Thymus (tissue), 11 donors: ENCODE measurements around the gene SLC27A6. TPM values are rescaled to one million over a fixed set of nuclear protein-coding genes. Genes with fewer than 3 reads are reported as not detected.

ENCODE experiments used
- DNase-seq, 9 donors: peaks; one replicate each; pipeline ENCODE4 v3.0.0-alpha.2; 2013; ENCODE audit warnings: low spot score in 9 of 9, low read depth in 6 of 9, missing footprints in 1 of 9
- H3K27ac ChIP-seq, 2 donors: one replicate each; pipeline ENCODE4 v1.5.1; 2013; ENCODE audit warnings: control low read depth in 1 of 2, low read depth in 1 of 2, low read length in 1 of 2, mild to moderate bottlenecking in 1 of 2, moderate library complexity in 1 of 2
- H3K27me3 ChIP-seq, 2 donors: one replicate each; pipeline ENCODE4 v1.5.1; 2013; ENCODE audit warnings: low read length in 1 of 2; ENCODE audit not compliant: control insufficient read depth in 2 of 2, insufficient read depth in 1 of 2
- H3K36me3 ChIP-seq, 2 donors: one replicate each; pipeline ENCODE4 v1.5.1; 2013; ENCODE audit warnings: low read length in 1 of 2, mild to moderate bottlenecking in 1 of 2, moderate library complexity in 1 of 2; ENCODE audit not compliant: control insufficient read depth in 2 of 2, insufficient read depth in 2 of 2
- H3K4me1 ChIP-seq, 2 donors: one replicate each; pipeline ENCODE4 v1.5.1; 2013; ENCODE audit warnings: low read length in 2 of 2; ENCODE audit not compliant: control insufficient read depth in 2 of 2, insufficient read depth in 2 of 2
- H3K4me3 ChIP-seq, 2 donors: one replicate each; pipeline ENCODE4 v1.5.1; 2013; ENCODE audit warnings: low read length in 2 of 2, control low read depth in 1 of 2, mild to moderate bottlenecking in 1 of 2
- H3K9me3 ChIP-seq, 2 donors: one replicate each; pipeline ENCODE4 v1.5.1; 2013; ENCODE audit warnings: low read length in 1 of 2, mild to moderate bottlenecking in 1 of 2; ENCODE audit not compliant: control insufficient read depth in 2 of 2, insufficient read depth in 1 of 2
- WGBS: extraction: QIAGEN DNeasy Blood & Tissue Kit; methylation state at CpG from one replicate; pipeline ENCODE4 v1.1.7; 2013; 5-methylcytosine and 5-hydroxymethylcytosine counted together
- polyA plus RNA-seq: library from polyadenylated mRNA; stranded (reverse); fragments of 200-250 nt; gene quantifications from one replicate; pipeline ENCODE4 v1.2.3, GENCODE V29; 2013
- total RNA-seq: library from RNA; stranded (reverse); fragments of 120-200 nt; gene quantifications from one replicate; pipeline ENCODE4 v1.2.4, GENCODE V29; 2013
- donor health status: healthy.

Gene SLC27A6
- total and polyA plus RNA-seq, 2 donors = 4.7 to 16.3 TPM

DNA sequence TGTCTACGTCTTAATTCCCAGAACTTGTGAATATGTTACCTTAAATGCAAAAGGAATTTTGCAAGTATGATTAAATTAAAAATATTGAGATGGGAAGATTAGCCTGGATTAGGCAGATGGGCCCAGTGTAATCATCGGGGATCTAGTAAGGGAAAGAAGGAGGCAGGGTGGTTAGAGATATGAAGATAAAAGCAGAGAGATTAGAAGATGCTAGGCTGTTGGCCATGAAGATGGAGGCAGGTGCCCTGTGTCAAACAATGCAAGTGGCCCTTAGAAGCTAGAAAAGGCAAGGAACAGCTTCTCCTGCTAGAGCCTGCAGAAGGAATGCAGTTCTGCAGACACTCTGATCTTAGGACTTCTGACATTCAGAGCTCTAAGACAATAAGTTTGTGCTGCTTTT is 100.4 kb downstream of the SLC27A6 start:
- Histone ChIP-seq H3K27ac (no peak overlapping the region), H3K4me3 (no peak overlapping the region), H3K27me3 (no peaks in the 10 kb centered on the region), H3K36me3 (no peaks in the 10 kb centered on the region), H3K9me3 (no peaks in the 10 kb centered on the region), H3K4me1 (no peaks in the 10 kb centered on the region)
- no peak for DNase-seq
- WGBS = 96% methylated on average over 2 of the region's 2 CpGs

DNA sequence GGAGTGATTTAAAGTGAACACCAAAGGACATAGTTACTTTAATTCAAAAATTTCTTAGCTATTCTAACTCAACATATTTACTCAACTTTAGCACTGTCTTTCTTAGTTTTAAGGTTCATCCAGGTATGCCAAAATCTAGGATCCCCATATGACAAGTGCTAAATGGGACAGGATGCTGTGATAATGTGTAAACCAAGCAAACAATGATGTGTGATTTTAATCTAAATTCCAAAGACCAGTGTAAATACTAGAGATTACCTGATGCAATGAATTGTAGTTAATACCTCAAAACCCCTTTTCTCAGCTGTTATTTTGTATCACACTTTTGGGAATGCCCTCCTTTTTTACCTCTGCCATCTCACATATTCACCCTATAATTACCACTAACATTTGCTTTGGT is 102.5 kb downstream of the SLC27A6 start:
- Histone ChIP-seq H3K4me3 (no peak overlapping the region), H3K36me3 (no peaks in the 10 kb centered on the region), H3K4me1 (no peaks in the 10 kb centered on the region), H3K9me3 (no peaks in the 10 kb centered on the region), H3K27me3 (no peaks in the 10 kb centered on the region), H3K27ac (no peak overlapping the region)
- DNase-seq = no peak

DNA sequence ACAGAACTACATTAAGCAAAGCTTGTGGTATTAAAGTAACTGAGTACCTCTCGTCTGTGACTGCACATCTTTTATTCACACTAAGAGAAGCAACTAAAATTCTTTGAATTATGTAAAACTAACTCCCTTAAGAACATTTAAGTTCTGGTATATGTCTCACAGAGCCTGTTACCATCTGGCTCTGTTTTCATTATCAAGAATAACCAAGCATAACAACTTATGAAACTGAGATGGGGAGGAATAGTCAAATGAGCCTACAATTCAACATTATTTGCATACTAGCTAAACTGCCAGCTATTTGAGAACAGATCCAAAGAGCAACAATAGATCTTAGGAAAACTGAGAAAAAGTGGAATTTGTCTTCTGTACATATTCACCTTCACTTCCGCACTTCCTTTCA is 104.0 kb downstream of the SLC27A6 start:
- Histone ChIP-seq H3K27ac (no peak overlapping the region), H3K36me3 (no peaks in the 10 kb centered on the region), H3K4me1 (no peaks in the 10 kb centered on the region), H3K4me3 (no peak overlapping the region), H3K27me3 (no peaks in the 10 kb centered on the region), H3K9me3 (no peaks in the 10 kb centered on the region)
- no peak for DNase-seq
- 91% methylated on average over 2 of the region's 2 CpGs for WGBS

DNA sequence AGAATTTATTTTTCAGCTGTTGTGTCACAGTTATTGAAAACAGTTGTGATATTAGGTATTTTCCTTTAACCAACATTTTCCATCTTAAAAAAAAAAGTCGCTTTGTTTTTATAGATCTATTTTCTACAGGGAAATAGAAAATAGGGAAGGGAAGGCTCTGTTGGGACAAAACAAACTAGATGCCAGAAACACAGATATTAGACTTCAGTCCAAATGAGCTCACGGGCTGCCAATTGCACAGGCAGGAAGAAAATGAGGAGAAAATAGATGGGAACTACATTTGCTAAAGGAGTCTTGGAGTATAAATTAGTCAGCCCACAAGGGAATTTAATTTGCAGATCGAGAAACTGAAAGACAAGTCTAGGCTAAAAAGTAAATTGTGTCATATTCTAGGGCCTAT is 107.8 kb downstream of the SLC27A6 start:
- Histone ChIP-seq H3K27ac (no peak overlapping the region), H3K9me3 (no peaks in the 10 kb centered on the region), H3K4me3 (no peak overlapping the region), H3K36me3 (no peaks in the 10 kb centered on the region), H3K4me1 (no peaks in the 10 kb centered on the region), H3K27me3 (no peaks in the 10 kb centered on the region)
- 94% methylated on average over 3 of the region's 3 CpGs for WGBS
- no peak for DNase-seq

DNA sequence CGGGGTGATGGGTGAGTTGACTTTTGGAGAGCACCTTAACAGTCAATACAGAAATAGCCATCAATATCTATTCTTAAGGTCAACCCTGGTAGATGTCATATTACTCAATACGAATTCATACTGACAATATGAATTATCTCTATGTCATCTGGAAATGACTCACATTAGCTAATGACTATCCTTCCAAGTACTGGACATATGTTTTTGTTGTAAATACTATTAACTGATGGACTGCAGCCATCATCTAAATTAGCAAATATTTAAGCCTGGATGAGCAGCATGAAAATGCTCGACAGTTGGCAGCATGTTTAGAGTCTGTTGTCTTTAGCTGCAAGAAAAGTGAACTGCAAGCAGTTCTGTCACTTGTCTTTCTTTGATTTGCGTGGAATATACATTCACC is 109.6 kb downstream of the SLC27A6 start:
- Histone ChIP-seq H3K4me1 (no peaks in the 10 kb centered on the region), H3K27me3 (no peaks in the 10 kb centered on the region), H3K9me3 (no peaks in the 10 kb centered on the region), H3K4me3 (no peak overlapping the region), H3K27ac (no peak overlapping the region), H3K36me3 (no peaks in the 10 kb centered on the region)
- 90% methylated on average over 4 of the region's 4 CpGs for WGBS
- no peak for DNase-seq

DNA sequence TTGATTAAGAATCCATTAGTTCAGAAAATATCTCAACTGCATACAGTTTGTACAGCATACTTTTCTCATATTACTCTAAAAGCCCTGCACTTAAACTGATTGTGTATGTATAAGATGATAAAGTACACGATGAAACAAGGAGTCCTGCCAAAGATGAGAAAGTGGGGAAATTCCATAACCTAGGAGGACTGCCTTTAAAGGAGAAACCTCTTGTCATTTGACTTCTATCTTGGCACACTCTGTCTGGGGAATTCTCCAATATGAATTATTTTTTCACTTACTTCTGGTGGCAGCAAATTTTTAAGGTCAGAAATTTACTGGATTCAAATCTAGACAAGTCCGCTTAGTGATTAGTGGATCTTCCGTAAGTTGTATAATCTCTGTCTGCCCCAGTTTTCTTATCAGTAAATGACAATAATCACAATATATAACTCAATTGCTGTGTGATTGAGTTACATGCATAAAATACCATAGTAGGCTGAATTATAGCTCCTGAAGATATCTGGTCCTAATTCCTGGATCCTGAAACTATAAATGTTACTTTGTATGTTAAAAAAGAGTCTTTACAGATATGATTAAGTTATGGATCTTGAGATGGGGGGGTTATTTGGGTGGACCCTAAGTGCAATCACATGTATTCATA is 112.3 kb downstream of the SLC27A6 start:
- DNase-seq = peak in 1 of 9 donors; percentile 27
- WGBS = 92% methylated on average over 3 of the region's 3 CpGs
- Histone ChIP-seq H3K36me3 (no peaks in the 10 kb centered on the region), H3K9me3 (no peaks in the 10 kb centered on the region), H3K4me3 (no peak overlapping the region), H3K4me1 (no peaks in the 10 kb centered on the region), H3K27me3 (no peaks in the 10 kb centered on the region), H3K27ac (no peak overlapping the region)

DNA sequence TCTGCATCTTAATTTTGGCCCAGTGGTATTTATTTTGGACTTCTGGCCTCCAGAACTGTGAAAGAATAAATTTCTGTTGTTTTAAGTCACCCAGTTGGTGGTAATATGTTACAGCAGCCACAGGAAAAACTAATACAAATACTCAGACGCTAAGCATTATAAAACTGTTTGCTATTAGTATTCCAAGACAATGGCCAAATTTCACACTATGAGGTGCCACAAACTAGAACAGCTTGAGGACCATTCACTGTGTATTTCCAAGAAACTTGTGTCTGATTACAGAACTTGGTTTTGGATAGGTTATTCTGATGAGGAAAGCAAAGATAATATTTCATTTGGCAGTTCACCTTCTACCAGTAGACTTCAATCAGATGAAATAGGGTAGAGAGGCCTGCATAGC is 113.0 kb downstream of the SLC27A6 start:
- Histone ChIP-seq H3K27me3 (no peaks in the 10 kb centered on the region), H3K9me3 (no peaks in the 10 kb centered on the region), H3K27ac (no peak overlapping the region), H3K4me1 (no peaks in the 10 kb centered on the region), H3K4me3 (no peak overlapping the region), H3K36me3 (no peaks in the 10 kb centered on the region)
- DNase-seq = no peak
- WGBS = 84% methylated on average over 1 of the region's 1 CpG

DNA sequence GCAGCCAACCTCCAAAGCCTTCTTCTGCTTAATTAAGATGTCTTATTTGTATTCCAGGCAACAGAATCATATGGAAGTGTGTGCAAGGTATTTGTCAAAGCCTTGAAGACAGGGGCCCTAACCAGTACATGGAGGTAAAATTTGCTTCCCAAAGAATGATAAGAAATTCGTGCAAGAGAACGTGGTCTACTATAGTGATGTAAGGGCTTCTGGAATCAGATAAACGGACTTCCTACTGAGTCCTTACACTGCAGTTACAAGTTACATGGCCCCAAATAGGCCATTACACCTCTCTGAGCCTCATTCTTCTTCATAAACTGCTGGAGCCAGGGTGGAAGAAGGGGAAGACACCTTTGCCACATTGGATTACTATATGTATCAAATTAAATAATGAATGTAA is 113.4 kb downstream of the SLC27A6 start:
- Histone ChIP-seq H3K9me3 (no peaks in the 10 kb centered on the region), H3K4me3 (no peak overlapping the region), H3K27ac (no peak overlapping the region), H3K4me1 (no peaks in the 10 kb centered on the region), H3K36me3 (no peaks in the 10 kb centered on the region), H3K27me3 (no peaks in the 10 kb centered on the region)
- DNase-seq = no peak
- WGBS = 65% methylated on average over 3 of the region's 3 CpGs

DNA sequence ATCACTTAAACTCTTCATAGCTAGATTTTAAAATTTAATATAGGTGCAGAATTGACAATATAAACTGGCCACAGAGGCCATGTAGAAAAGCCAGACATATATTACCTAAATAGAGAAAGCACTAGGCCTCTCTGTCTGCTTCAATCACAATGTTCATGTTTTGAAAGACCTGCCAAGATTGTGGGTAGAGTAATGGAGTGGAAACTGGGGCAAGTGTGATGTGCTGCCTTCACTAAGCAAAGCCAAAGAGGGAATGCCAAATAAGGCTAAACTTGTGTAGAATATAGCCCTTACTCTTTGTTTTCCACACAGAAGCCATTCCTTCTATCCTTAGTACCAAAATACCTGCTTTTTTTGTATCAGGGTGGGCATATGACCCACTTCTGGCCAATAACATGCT is 114.2 kb downstream of the SLC27A6 start:
- no peak overlapping the region for H3K4me3 ChIP-seq
- no peaks in the 10 kb centered on the region for H3K36me3 ChIP-seq
- no peaks in the 10 kb centered on the region for H3K4me1 ChIP-seq
- H3K27me3 ChIP-seq = no peaks in the 10 kb centered on the region
- H3K27ac ChIP-seq = no peak overlapping the region
- DNase-seq = no peak
- no peaks in the 10 kb centered on the region for H3K9me3 ChIP-seq

DNA sequence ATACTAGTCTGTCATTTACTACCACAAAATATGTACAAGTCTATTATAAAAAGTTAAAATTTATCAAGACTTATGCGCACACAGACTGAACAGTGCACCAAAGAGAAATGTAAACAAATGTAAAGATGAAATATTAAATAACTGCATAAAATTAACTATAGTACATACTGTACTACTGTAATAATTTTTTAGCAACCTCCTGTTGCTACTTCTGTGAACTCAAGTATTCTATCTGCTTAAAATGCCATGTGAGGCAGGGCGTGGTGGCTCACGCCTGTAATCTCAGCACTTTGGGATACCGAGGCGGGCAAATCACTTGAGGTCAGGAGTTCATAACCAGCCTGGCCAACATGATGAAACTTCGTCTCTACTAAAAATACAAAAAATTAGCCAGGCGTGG is 115.5 kb downstream of the SLC27A6 start:
- Histone ChIP-seq H3K36me3 (no peaks in the 10 kb centered on the region), H3K27me3 (no peaks in the 10 kb centered on the region), H3K4me3 (no peak overlapping the region), H3K9me3 (no peaks in the 10 kb centered on the region), H3K4me1 (no peaks in the 10 kb centered on the region), H3K27ac (no peak overlapping the region)
- 97% methylated on average over 7 of the region's 7 CpGs for WGBS
- DNase-seq = no peak
